ENCODE measurements around the gene GDF2.

- TF ChIP-seq CTCF (IDR thresholded peaks at IDR 0.05; ENCODE audit: insufficient read depth, low read length) = no peak
- no peak for TF ChIP-seq GABPA (IDR thresholded peaks at IDR 0.05; ENCODE audit: low read depth)
Measured at GRCh38 chr10:47334466-47335295, 12.4 kb downstream of the GDF2 start.
